Measurements from ENCODE around the gene PPP4R2. TPM values are rescaled to one million over a fixed set of nuclear protein-coding genes. Genes with fewer than 3 reads are reported as not detected.

PPP4R2 gene
- polyA plus RNA-seq, 1 donor = 99.9 TPM

DNA sequence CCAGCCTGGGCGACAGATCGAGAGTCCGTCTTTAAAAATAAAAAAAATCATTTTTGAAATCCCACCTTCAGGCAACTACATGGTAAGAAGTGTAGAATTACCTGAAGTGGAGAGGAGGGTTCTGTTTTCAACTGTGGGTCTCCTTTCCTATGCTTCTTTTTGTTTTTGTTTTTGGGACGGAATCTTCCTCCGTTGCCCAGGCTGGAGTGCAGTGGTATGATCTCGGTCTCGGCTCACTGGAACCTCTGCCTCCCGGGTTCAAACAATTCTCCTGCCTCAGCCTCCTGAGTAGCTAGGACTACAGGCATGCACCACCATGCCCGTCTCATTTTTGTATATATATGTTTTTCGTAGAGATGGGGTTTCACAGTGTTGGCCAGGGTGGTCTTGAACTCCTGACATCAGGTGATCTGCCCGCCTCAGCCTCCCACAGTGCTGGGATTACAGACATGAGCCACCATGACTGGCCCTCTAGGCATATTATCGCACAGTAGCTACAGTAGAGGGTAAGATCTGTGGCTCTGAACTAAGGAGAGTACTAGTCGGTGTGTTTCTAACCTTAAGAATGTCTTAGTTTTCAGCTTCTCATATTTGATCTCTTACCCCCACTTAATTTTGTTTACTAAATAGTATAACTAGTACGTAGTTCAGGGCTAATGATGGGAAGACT is 73.3 kb downstream of the PPP4R2 start:
- DNase-seq = no peak

DNA sequence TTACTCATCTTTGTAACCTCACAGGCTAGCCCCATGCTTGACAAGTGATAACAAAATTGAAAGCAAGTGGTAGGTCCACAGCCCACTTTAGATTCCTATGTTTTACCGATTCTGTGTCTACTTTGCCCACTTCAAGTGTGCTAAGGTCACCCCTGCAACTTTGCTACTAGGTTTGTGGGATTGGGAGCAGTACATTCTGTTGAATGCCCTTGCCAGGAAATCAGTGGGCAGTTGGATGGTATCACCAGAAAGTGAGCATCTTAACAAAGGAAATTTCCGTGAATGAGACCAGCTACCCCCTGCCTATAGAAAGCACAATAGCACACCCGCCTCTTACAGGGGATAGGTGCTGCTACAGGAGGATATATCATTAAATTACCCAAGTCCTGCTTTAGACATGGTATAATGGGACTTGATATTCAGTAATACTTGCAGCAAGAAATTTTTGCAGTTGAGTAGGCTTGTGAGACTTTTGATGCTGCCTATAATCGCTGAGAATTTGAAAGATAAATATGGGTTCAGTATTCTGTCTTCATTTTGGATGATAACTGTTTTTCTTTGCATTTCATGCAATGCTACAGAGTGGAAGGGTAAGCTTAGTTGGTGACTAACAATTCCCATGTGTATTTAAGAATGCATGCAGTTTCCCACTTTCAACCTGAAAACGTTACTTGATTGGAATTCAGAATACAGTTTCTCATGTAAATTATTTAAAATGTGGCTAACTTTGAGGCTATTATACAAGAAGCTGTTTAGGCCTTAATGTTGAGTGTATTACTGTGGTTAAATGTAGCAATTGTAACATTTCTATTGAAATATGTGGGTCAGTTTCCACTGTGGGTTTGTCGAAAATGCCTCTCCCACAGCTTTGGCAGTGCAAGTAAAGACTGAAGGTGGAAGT is 74.3 kb downstream of the PPP4R2 start:
- no peak for DNase-seq

- no peak for DNase-seq
Observed at GRCh38 chr3:73071952-73072351, 75.3 kb downstream of the PPP4R2 start.

GRCh38 chr3:73072634-73073033 is 76.0 kb downstream of the PPP4R2 start:
- no peak for DNase-seq

DNA sequence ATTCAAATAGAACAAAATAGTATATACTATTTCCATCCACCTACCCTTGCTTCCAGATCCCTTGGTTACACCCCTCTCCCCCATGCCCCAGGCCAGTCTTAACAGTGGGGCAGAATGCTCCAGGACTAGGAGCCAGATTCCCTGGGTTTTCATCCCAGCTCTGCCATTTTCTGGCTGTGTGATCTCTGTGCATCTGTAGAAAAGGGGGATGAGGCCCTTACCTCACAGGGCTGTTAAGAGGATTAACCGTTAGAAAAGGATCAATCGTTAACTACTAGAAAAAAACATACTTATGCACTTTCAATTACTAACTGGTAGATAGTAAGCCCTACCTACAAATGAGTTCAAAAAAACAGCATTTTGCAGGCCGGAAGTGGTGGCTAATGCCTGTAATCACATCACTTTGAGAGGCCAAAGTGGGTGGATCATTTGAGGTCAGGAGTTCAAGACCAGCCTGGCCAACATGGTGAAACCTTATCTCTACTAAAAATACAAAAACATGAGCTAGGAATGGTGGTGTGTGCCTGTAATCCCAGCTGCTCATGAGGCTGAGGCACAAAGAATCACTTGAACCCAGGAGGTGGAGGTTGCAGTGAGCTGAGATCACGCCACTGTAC is 76.6 kb downstream of the PPP4R2 start:
- DNase-seq = no peak

DNA sequence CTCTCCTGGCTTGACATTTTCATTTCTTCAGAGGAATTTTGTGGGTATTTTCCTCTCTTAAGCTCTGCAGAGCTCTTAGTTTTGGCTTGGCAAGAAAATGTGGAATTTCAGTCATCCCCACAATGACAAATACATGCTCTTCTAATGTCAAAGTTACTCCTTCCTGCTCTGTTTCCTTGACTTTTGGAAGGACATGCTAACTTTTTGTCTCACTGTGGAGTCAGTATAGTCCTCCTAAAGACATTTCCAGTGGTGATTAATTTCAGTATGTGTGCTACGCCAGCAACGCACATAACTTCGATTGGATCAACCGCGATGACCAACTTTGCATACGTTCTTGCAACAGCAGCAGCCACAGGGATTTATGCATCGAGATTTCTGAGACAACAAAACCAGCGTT is 78.2 kb downstream of the PPP4R2 start:
- no peak for DNase-seq

DNA sequence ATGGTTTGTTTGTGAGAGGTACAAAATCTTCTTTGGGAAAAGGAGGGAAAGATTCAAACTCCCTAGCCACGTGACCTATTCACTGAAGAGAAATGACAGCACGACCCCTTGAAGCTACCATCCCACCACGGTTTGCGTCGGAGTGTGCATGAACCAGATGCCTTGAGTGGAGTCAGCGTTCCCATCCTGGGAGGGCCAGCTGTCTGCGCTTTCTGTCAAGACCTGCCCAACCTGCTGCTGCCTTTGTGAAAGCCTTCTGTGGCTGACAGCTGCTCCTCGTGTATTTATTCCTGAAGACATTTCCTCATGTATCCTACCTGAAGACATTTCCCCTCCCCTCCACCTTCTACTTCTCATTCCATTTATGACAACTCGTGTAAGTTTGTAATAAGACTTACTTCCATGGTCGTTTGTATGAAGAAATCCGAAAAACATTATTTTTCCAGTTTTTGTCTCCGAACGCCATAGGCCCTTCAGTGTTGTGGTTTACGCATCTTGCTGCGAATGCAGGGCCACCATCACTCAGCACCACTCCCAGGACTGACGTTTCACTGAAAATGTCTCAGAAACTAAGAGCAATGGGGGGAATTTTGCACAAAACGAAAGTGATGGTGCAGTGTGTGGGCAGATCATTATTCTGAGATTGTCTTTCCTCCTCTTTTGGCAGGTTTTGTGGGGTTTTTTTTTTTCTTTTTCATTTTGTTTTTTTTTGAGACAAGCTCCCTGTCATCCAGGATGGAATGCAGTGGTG is 83.8 kb downstream of the PPP4R2 start:
- DNase-seq = no peak

GRCh38 chr3:73081140-73081539 is 84.5 kb downstream of the PPP4R2 start:
- no peak for DNase-seq

GRCh38 chr3:73084170-73084569 is 87.6 kb downstream of the PPP4R2 start:
- DNase-seq = no peak

DNA sequence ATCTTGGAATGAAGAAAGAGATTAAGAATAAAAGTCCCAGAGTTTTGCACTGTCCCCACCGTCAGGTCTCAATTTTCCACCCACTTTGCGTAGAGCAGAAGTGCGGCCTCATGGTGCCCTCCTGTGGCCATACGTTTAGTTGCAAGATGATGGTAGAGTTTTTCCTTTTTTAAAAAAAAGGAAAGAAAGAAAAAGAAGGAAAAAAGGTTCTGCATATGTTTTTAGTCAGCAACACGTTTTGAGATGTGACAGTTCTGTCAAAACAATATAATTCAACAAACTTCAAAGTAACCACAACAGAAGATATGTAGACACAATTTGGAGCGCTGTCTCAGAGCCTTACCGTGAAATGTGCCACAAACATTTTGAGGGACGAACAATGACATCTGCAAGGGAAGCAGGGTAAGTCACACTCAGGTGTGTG is 89.5 kb downstream of the PPP4R2 start:
- DNase-seq = no peak

- no peak for DNase-seq
Observed at GRCh38 chr3:73094129-73094528, 97.5 kb downstream of the PPP4R2 start.

DNA sequence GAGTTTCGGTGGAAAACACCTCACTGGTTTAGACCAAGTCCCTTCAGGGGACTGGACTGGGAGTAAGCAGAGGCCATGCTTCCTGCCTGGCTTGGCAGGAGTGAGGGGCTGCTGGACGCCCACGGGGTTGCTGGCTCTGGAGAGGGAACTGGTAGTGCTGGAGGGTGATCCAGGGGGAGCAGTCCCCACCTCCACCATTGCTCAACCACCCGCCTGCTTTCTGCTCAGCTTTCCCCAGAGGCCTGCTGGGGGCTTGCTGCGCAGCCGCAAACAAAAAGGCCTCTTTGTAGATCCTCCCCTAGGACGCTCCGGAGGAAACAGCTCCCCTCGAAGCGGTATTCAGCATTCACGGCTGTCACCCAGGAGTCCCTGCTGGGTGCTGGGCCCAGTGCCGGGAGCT is 98.3 kb downstream of the PPP4R2 start:
- DNase-seq = no peak

DNA sequence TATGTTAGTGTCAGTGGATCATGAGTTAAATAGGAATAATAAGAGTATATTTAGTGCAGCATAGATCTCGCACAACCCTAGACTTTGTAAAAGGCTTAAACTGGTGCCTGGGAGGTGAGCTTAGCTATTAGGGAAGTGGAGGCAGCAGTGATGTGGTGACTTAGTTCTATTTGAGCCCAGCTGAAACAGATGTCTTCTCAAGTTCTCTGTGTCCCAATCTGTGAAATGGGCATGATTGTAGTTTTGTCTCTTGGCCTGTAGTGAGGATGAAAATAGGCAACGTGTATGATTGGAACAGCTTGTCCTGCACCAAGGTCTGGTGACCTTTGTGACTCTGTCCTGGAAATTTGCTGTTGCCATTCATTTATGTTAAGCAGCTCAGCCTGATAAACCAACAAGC is 99.6 kb downstream of the PPP4R2 start:
- DNase-seq = no peak

GRCh38 chr3:73098026-73098425 is 101.4 kb downstream of the PPP4R2 start:
- DNase-seq = no peak

DNA sequence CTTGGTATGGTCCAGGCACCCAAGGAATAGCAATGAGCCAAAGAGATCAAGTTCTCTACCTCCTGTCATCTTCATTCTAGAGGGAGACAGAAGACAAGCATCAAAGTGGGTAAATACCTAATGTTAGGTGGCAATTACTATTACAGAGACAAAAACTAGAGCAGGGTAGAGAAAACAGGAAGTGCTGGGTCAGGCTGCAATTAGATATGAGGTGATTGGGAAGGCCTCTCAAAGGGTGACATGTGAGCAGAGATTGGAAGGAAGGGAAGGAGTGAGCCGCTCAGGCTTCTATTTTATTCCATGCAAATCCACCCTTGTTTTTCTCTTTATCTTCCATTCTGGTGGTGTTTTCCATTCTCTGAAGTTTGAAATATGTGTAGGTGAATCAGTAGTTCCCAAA is 102.3 kb downstream of the PPP4R2 start:
- no peak for DNase-seq

DNA sequence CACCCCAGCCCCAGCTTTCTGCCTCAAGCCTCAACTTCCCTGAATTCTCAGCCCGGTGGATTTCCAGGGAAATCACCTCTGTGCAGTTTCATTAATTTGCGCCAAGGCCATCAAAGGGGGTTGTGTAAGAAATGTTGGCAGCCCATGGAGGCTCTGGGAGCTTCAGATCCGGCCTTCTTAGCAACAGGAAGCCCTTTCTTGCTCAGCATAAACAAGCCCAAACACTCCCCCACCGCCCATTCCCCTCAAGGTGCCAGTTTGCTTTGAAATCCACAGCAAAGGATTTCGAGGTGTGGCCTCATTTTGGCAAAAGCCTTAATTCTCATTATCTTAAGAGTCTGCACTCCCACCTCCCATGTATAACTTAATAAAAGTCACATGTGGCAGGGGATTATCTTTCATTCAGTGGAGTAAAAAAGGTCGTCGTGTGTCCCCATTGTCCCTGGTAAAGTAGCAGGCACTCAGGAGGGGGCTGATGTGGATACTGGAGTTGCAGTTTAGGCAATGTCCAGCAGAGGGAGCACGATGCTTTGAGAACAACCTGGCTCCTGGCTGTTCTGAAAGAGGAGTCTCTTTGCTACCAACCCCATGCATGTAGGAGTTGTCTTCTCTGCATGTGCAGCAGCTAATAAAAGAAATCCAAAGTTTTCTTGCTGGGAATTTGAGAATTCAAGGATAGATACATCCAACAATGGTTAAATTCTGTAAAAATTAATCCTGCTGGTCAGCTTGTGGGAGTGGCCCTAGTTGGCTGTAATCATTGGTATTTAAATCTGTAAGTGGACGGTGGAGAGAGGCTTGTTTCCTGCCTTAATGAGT is 104.3 kb downstream of the PPP4R2 start:
- DNase-seq = peak; percentile 91

- no peak for DNase-seq
Observed at GRCh38 chr3:73101881-73102280, 105.3 kb downstream of the PPP4R2 start.

- no peak for DNase-seq
Observed at GRCh38 chr3:73107215-73107614, 110.6 kb downstream of the PPP4R2 start.

GRCh38 chr3:73107676-73108187 is 111.1 kb downstream of the PPP4R2 start:
- no peak for DNase-seq

DNA sequence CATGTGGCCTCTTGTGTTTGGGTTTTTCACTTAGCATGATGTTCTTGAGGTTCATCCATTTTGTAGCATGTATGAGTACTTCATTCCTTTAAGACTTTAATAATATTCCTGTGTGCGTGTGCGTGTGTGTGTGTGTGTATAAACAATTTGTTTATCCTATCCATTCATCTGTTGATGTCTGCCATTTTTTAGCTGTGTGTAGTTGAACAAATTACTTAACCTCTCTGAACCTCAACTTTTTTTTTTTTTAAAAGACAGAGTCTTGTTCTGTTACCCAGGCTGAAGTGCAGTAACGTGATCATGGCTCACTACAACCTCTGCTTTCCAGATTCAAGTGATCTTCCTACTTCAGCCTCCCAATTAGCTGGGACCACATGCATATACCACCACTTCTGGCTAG is 112.1 kb downstream of the PPP4R2 start:
- no peak for DNase-seq

- no peak for DNase-seq
Observed at GRCh38 chr3:73110530-73110929, 113.9 kb downstream of the PPP4R2 start.
